Left lung (tissue), 10 donors: ENCODE measurements around the gene MRC2. TPM values are rescaled to one million over a fixed set of nuclear protein-coding genes. Genes with fewer than 3 reads are reported as not detected.

ENCODE experiments used
- ATAC-seq: fragments of 200-7000 bp; cut with Tn5 transposase; one replicate; pipeline ENCODE4 v1.9.1; 2020; ENCODE audit warnings: moderate library complexity
- DNase-seq, 4 donors: peaks; one replicate each; pipeline ENCODE4 v3.0.0-alpha.2; 2013 to 2020
- H3K27ac ChIP-seq, 2 donors: fragments of 200-600 bp; sonication (generic) in 1 of 2; one replicate each; pipeline versions ENCODE4 v1.5.0 to v1.8.0; 2020 to 2021
- H3K27me3 ChIP-seq, 2 donors: fragments of 200-600 bp; sonication (generic) in 1 of 2; one replicate each; pipeline versions ENCODE4 v1.5.0 to v1.8.0; 2020 to 2021
- H3K36me3 ChIP-seq, 2 donors: fragments of 200-600 bp; sonication (generic) in 1 of 2; one replicate each; pipeline versions ENCODE4 v1.5.0 to v1.8.0; 2020 to 2021
- H3K4me1 ChIP-seq, 2 donors: fragments of 200-600 bp; one replicate each; pipeline ENCODE4 v1.8.0; 2021
- H3K4me3 ChIP-seq, 2 donors: fragments of 200-600 bp; sonication (generic) in 1 of 2; one replicate each; pipeline versions ENCODE4 v1.5.0 to v1.8.0; 2020 to 2021; ENCODE audit warnings: mild to moderate bottlenecking in 1 of 2
- H3K9me3 ChIP-seq, 2 donors: fragments of 200-600 bp; sonication (generic) in 1 of 2; one replicate each; pipeline versions ENCODE4 v1.5.0 to v1.8.0; 2020 to 2021
- CTCF ChIP-seq, 2 donors: fragments of 200-600 bp; sonication (generic) in 1 of 2; IDR thresholded peaks; one replicate each; pipeline versions ENCODE4 v1.5.0 to v1.8.0; 2021; ENCODE audit warnings: antibody characterized with exemption in 2 of 2
- intact Hi-C, 2 donors: fragments of 100-400 bp; cut with DNase I; formaldehyde crosslinking; loops; one replicate each; pipeline versions ENCODE4 v1.11.2 to v1.14.2; 2022
- polyA plus RNA-seq, 6 donors: library from polyadenylated mRNA; unstranded; fragments of 120-200 nt; gene quantifications; one replicate each; pipeline ENCODE4 v1.2.1, GENCODE V29; 2013; ENCODE audit not compliant: insufficient read length in 6 of 6
- total RNA-seq, 2 donors: library from RNA; stranded (reverse); fragmentation: NEBNext Ultra II Directional; extraction: Animal tissue kit (Norgen Biotek cat#: 25700); gene quantifications; one replicate each; pipeline ENCODE4 v1.2.1, GENCODE V29; 2021
- donor health status: DM: no; HTN: yes; CAD: no.
- donor health status: DM: no; HTN: no; CAD: no.

MRC2 gene
- total and polyA plus RNA-seq, 8 donors: 84.5 to 151 (median 101) TPM

GRCh38 chr17:62681939-62682381, 54.5 kb downstream of the MRC2 start:
- Histone ChIP-seq H3K27me3 (no peaks in the 10 kb centered on the region), H3K9me3 (no peaks in the 10 kb centered on the region), H3K4me1 (no peaks in the 10 kb centered on the region), H3K36me3 (peaks cover 0 to 28% of the 10 kb centered on the region in 2 donors), H3K27ac (no peak overlapping the region), H3K4me3 (no peak overlapping the region)
- no peak for TF ChIP-seq CTCF (IDR thresholded peaks at IDR 0.05)
- ATAC-seq (no peak), DNase-seq (no peak)
- intact Hi-C loops: no loop called here

GRCh38 chr17:62684179-62684578, 56.7 kb downstream of the MRC2 start:
- DNase-seq (no peak), ATAC-seq (no peak)
- no peak for TF ChIP-seq CTCF (IDR thresholded peaks at IDR 0.05)
- Histone ChIP-seq H3K27me3 (no peaks in the 10 kb centered on the region), H3K9me3 (no peaks in the 10 kb centered on the region), H3K4me3 (no peak overlapping the region), H3K27ac (no peak overlapping the region), H3K4me1 (no peaks in the 10 kb centered on the region), H3K36me3 (peaks cover 0 to 32% of the 10 kb centered on the region in 2 donors)
- intact Hi-C loops: no loop called here

GRCh38 chr17:62687997-62688396, 60.5 kb downstream of the MRC2 start:
- ATAC-seq (no peak), DNase-seq (peak in 1 of 4 donors; percentile 41)
- Histone ChIP-seq H3K9me3 (no peaks in the 10 kb centered on the region), H3K4me1 (no peaks in the 10 kb centered on the region), H3K36me3 (peaks cover 0 to 10% of the 10 kb centered on the region in 2 donors), H3K4me3 (no peak overlapping the region), H3K27me3 (no peaks in the 10 kb centered on the region), H3K27ac (no peak overlapping the region)
- TF ChIP-seq CTCF (IDR thresholded peaks at IDR 0.05): no peak
- intact Hi-C loops: no loop called here

GRCh38 chr17:62688398-62689160, 61.1 kb downstream of the MRC2 start:
- Histone ChIP-seq H3K4me3 (no peak overlapping the region), H3K9me3 (no peaks in the 10 kb centered on the region), H3K36me3 (peaks cover 0 to 10% of the 10 kb centered on the region in 2 donors), H3K4me1 (no peaks in the 10 kb centered on the region), H3K27ac (no peak overlapping the region), H3K27me3 (no peaks in the 10 kb centered on the region)
- DNase-seq: peak in 1 of 4 donors; percentile 71
- no peak for ATAC-seq
- intact Hi-C loops: no loop called here
- no peak for TF ChIP-seq CTCF (IDR thresholded peaks at IDR 0.05)

- intact Hi-C loops: loop anchor here in 1 of 2 donors (10.0 kb wide), 1 partner anchor 715 kb away; no protein-coding TSS in a partner anchor
- no peak for ATAC-seq
- Histone ChIP-seq H3K4me1 (peaks cover 0 to 5% of the 10 kb centered on the region in 2 donors), H3K36me3 (peaks cover 0 to 10% of the 10 kb centered on the region in 2 donors), H3K4me3 (no peak overlapping the region), H3K27me3 (no peaks in the 10 kb centered on the region), H3K9me3 (no peaks in the 10 kb centered on the region), H3K27ac (no peak overlapping the region)
- DNase-seq: peak in 1 of 4 donors; percentile 78
- no peak for TF ChIP-seq CTCF (IDR thresholded peaks at IDR 0.05)
Observed at GRCh38 chr17:62689441-62690167, 62.1 kb downstream of the MRC2 start.
